GM06990 (cell line): Measurements from ENCODE around the gene CPLANE1.
"Not testable (repeated sequence)": the region's sequence is repeated elsewhere in the genome, so short reads cannot be mapped to it uniquely, and the experiment has no call there.

Experiments used
- DNase-seq: peaks from one replicate; pipeline ENCODE4 v3.0.0-alpha.2; 2011; ENCODE audit not compliant: insufficient read length; ENCODE audit errors: extremely low read depth
- H3K27me3 ChIP-seq: replicated peaks from 2 replicates; pipeline ENCODE4 v1.6.0; 2011; ENCODE audit warnings: low read length; ENCODE audit not compliant: control insufficient read depth, insufficient read depth
- H3K36me3 ChIP-seq: 2 replicates; pipeline ENCODE4 v1.5.1; 2011; ENCODE audit warnings: low read length; ENCODE audit not compliant: control insufficient read depth, insufficient read depth
- H3K4me3 ChIP-seq: replicated peaks from 2 replicates; pipeline ENCODE4 v1.5.1; 2011; ENCODE audit warnings: low read depth, mild to moderate bottlenecking, control low read depth, low read length
- TF ChIP-seq, protein P1 (sequence below): IDR thresholded peaks from 2 replicates; pipeline ENCODE4 v1.5.1; 2011; ENCODE audit warnings: low read length, control low read depth, mild to moderate bottlenecking, inconsistent platforms; ENCODE audit not compliant: insufficient read depth, poor library complexity, severe bottlenecking

The CPLANE1 gene

DNA sequence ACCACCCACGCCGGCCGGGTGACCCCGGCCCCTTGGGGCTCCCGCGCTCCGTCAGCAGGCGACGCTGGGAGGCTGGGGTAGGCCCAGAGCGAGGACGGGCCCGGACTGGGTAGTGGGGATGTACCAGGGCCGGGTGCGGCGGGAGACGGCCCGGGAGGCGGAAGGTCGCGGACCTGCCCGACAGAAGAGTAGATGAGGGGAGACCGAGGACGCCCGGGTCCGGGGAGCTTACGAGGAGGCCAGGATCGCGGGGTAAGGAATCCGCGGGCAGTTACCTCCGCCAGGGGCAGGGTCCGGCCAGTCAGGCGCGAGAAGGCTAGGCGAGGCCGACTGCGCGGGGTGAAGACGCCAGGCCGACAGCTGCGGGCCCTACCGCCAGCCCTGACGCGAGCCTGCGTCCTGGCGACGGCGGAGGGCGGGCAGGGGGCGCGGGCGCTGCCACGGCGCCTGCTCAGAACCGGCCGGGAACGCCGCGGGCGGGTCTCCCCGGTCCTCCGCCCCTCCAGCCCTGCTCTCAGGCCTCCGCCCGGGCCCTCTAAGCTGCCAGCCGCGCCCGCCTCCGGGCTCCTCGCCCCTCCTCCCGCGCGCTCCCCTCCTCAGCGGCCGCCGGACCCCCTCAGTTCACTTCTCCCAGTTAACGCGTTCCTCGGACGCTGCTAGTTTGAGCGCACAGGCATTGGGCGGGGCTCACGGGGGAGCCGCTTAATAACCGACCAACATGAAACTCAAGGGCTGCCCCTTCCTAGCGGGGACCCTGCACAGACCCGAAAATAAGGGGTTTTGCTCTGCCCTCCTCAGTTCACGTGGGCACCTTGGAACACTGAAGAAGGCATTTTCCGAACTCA, at the start of gene CPLANE1:
CPLANE1 (minus strand) TSS at position 407 of the 845 bp plus-strand sequence. CDS start 1,678 bp downstream, outside the sequence.
- Histone ChIP-seq H3K4me3 (peak within 1 kb of the TSS; percentile 79), H3K27me3 (no peaks in the 10 kb centered on the region), H3K36me3 (no peaks in the 10 kb centered on the region)
- DNase-seq, result peak; percentile 84
- TF ChIP-seq, protein P1, sequence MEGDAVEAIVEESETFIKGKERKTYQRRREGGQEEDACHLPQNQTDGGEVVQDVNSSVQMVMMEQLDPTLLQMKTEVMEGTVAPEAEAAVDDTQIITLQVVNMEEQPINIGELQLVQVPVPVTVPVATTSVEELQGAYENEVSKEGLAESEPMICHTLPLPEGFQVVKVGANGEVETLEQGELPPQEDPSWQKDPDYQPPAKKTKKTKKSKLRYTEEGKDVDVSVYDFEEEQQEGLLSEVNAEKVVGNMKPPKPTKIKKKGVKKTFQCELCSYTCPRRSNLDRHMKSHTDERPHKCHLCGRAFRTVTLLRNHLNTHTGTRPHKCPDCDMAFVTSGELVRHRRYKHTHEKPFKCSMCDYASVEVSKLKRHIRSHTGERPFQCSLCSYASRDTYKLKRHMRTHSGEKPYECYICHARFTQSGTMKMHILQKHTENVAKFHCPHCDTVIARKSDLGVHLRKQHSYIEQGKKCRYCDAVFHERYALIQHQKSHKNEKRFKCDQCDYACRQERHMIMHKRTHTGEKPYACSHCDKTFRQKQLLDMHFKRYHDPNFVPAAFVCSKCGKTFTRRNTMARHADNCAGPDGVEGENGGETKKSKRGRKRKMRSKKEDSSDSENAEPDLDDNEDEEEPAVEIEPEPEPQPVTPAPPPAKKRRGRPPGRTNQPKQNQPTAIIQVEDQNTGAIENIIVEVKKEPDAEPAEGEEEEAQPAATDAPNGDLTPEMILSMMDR, result no peak

DNA sequence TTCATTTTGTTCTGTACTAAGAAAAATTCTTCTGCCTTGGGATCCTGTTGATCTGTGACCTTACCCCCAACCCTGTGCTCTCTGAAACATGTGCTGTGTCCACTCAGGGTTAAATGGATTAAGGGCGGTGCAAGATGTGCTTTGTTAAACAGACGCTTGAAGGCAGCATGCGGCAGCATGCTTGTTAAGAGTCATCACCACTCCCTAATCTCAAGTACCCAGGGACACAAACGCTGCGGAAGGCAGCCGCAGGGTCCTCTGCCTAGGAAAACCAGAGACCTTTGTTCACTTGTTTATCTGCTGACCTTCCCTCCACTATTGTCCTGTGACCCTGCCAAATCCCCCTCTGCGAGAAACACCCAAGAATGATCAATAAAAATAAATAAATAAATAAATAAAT, 47.1 kb upstream of the CPLANE1 start:
- DNase-seq, H3K27me3 ChIP-seq, H3K36me3 ChIP-seq, H3K4me3 ChIP-seq: not testable (repeated sequence)

DNA sequence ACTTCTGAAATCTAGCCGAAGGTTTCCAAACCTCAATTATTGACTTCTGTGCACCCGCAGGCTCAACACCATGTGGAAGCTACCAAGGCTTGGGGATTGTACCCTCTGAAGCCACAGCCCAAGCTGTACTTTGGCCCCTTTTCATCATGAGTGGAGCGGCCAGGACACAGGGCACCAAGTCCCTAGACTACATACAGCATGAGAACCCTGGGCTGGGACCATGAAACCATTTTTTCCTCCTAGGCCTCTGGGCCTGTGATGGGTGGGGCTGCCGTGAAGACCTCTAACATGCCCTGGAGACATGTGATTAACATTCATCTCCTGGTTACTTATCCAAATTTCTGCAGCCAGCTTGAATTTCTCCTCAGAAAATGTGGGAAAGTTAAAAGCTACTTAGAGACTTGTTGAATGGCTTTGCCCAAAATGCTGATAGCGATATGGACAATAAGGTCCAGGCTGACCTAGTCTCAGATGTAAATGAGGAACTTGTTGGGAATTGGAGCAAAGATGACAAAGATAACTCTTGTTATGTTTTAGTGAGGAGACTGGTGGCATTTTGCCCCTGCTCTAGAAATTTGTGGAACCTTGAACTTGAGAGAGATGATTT, 34.1 kb upstream of the CPLANE1 start:
- TF ChIP-seq, protein P1, result no peak
- Histone ChIP-seq H3K4me3 (no peak overlapping the region), H3K36me3 (no peaks in the 10 kb centered on the region), H3K27me3 (no peaks in the 10 kb centered on the region)
- DNase-seq, result no peak

DNA sequence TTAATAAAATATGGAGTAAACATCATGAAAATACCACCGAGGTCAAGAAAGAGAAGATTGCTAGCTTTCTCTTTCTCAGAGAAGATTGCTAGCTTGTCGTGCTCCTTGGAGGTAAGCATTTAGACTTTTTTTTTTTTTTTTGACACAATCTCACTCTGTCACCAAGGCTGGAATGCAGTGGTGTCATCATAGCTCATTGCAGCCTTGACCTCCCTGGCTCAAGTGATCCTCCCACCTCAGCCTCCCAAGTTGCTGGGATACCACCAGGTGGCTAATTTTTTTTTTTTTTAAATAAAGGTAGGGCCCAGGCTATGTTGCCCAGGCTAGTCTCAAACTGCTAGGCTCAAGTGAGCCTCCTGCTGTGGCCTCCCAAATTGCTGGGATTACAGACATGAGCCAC, 26.3 kb upstream of the CPLANE1 start:
- TF ChIP-seq, protein P1, result no peak
- Histone ChIP-seq H3K36me3 (no peaks in the 10 kb centered on the region), H3K4me3 (no peak overlapping the region), H3K27me3 (no peaks in the 10 kb centered on the region)
- no peak for DNase-seq

DNA sequence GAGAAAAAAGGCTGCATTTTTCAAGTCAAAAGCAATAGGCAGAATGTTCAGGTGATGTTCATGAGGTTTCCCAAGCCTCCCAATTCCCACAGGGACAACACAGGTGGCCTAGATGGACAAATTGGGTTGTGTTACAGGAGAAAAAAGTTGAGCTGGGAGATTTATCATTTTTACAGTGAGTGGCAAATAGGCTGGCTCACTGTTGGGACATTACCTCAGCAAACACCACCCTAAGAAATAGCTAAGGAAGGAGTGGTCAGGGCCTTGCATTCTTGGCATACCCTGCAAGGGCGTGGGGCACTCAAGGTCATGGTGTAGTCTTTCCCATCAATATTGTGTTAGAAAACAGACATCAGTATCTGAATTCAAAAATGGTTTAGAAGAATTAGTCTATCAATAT, 23.3 kb upstream of the CPLANE1 start:
- TF ChIP-seq, protein P1, result no peak
- Histone ChIP-seq H3K27me3 (no peaks in the 10 kb centered on the region), H3K36me3 (no peaks in the 10 kb centered on the region), H3K4me3 (no peak overlapping the region)
- DNase-seq, result no peak

DNA sequence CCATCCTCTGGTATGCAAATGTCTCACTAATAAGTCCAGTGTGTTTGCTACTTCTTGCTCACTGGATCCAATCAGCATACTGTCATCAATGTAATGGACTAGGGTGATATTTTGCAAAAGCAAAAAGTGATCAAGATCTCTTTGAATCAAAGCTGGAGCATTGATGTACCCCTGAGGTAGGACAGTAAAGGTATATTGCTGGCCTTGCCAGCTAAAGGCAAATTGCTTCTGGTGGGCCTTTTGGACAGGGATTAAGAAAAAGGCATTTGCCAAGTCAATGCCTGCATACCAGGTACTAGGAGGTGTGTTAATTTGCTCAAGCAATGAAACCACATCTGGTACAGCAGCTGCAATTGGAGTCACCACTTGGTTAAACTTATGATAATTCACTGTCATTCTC, 18.9 kb upstream of the CPLANE1 start:
- H3K27me3 ChIP-seq, DNase-seq, H3K36me3 ChIP-seq, H3K4me3 ChIP-seq: not testable (repeated sequence)
